K562 (cell line): ENCODE measurements around the gene CCDC82. TPM values are rescaled to one million over a fixed set of nuclear protein-coding genes. Genes with fewer than 3 reads are reported as not detected.
A peak's percentile ranks its signal among the peaks of the same experiment; 100 is the strongest.

Experiments
- ATAC-seq: fragments of 200-7000 bp; cut with Tn5 transposase; 3 replicates; pipeline ENCODE4 v1.9.1; 2020; ENCODE audit warnings: moderate library complexity
- BruUV-seq: library from RNA; stranded (reverse); fragments of 400-500 nt; replicated peaks from 2 replicates; lab custom pipeline; 2021; lab: Mats Ljungman, UMichigan
- CTCF ChIA-PET: fragments of 300-600 bp; formaldehyde crosslinking; extraction: SDS; loops from one replicate; lab custom pipeline; 2021; ENCODE audit warnings: low intra/inter-chr PET ratio; lab: Yijun Ruan, JAX
- POLR2A ChIA-PET: fragments of 300-600, 350-650 bp; sonication (Branson Sonifier 250); formaldehyde crosslinking; extraction: SDS; loops from one replicate; lab custom pipeline; 2021; ENCODE audit warnings: antibody characterized with exemption, inconsistent platforms; lab: Yijun Ruan, JAX
- DNase-seq, 4 experiments: peaks; one replicate each; pipeline versions ENCODE4 v3.0.0 to v3.0.0-alpha.2; 2011 to 2018; ENCODE audit warnings: low spot score in 3 of 4, mixed read lengths in 3 of 4; ENCODE audit errors: extremely low read depth in 1 of 4
- FAIRE-seq: peaks from 2 replicates; lab custom pipeline; 2011; peaks lifted over from hg19 to GRCh38; lab: Jason Lieb, UNC
- H2AFZ ChIP-seq: 2 replicates; pipeline ENCODE4 v1.6.0; 2011; ENCODE audit warnings: low read depth, low read length, control low read depth, inconsistent platforms
- H3K27ac ChIP-seq: fragments of 200-600 bp; 3 replicates; pipeline ENCODE4 v1.8.0; 2011; ENCODE audit warnings: low read depth, mild to moderate bottlenecking, control low read depth, inconsistent platforms, low read length, moderate library complexity, mixed read lengths; ENCODE audit errors: extremely low read depth
- H3K27me3 ChIP-seq, 2 experiments: fragments of 300-600 bp in 1 of 2; 2 replicates in 1 of 2; 3 replicates in 1 of 2; pipeline versions ENCODE4 v1.6.0 to v1.8.0; 2011; ENCODE audit warnings: inconsistent platforms in 2 of 2, low read length in 2 of 2, mild to moderate bottlenecking in 1 of 2, mixed read lengths in 1 of 2, moderate library complexity in 1 of 2; ENCODE audit not compliant: control insufficient read depth in 2 of 2, insufficient read depth in 2 of 2
- H3K36me3 ChIP-seq: fragments of 300-600 bp; 3 replicates; pipeline ENCODE4 v1.8.0; 2011; ENCODE audit warnings: mild to moderate bottlenecking, low read length, inconsistent platforms; ENCODE audit not compliant: control insufficient read depth, insufficient read depth
- H3K4me1 ChIP-seq, 2 experiments: fragments of 200-600 bp in 1 of 2; replicated peaks in 1 of 2; 2 replicates in 1 of 2; 3 replicates in 1 of 2; pipeline versions ENCODE4 v1.5.1 to v1.8.0; 2011; ENCODE audit warnings: inconsistent platforms in 2 of 2, low read length in 2 of 2, mild to moderate bottlenecking in 1 of 2, mixed read lengths in 1 of 2, moderate library complexity in 1 of 2; ENCODE audit not compliant: control insufficient read depth in 2 of 2, insufficient read depth in 2 of 2
- H3K4me2 ChIP-seq: 2 replicates; pipeline ENCODE4 v1.6.1; 2011; ENCODE audit warnings: low read length, control low read depth, inconsistent platforms, mixed read lengths; ENCODE audit not compliant: insufficient read depth
- H3K4me3 ChIP-seq: fragments of 200-600 bp; sonication (generic), shearing (Covaris generic); 2 replicates; pipeline ENCODE4 v1.5.1; 2016; ENCODE audit warnings: control low read depth, inconsistent platforms
- H3K79me2 ChIP-seq: fragments of 200-600 bp; 3 replicates; pipeline ENCODE4 v1.8.0; 2011; ENCODE audit warnings: low read length, inconsistent platforms; ENCODE audit not compliant: control insufficient read depth, insufficient read depth
- H3K9ac ChIP-seq, 2 experiments: 2 replicates each; pipeline versions ENCODE4 v1.6.0 to v1.6.1; 2011; ENCODE audit warnings: low read depth in 2 of 2, low read length in 2 of 2, control low read depth in 1 of 2, inconsistent platforms in 1 of 2, mild to moderate bottlenecking in 1 of 2, mixed read lengths in 1 of 2; ENCODE audit not compliant: insufficient read depth in 1 of 2
- H3K9me1 ChIP-seq: one replicate; pipeline ENCODE4 v1.6.0; 2011; ENCODE audit warnings: inconsistent platforms, mild to moderate bottlenecking, low read length, moderate library complexity; ENCODE audit not compliant: control insufficient read depth, insufficient read depth
- H3K9me3 ChIP-seq: replicated peaks from 2 replicates; pipeline ENCODE4 v1.5.1; 2011; ENCODE audit warnings: low read depth, low read length, inconsistent platforms; ENCODE audit not compliant: control insufficient read depth, insufficient read depth
- H4K20me1 ChIP-seq: replicated peaks from 2 replicates; pipeline ENCODE4 v1.6.1; 2011; ENCODE audit warnings: low read length, inconsistent platforms, mixed read lengths; ENCODE audit not compliant: control insufficient read depth, insufficient read depth
- DMBX1 ChIP-seq: fragments of 250-450 bp; sonication (Bioruptor Pico); IDR thresholded peaks from 2 replicates; pipeline ENCODE4 v1.8.0; 2022; ENCODE audit warnings: inconsistent platforms, mild to moderate bottlenecking, moderate library complexity, borderline replicate concordance
- EGR1 ChIP-seq: fragments of 450-650 bp; conservative IDR thresholded peaks from 2 replicates; pipeline ENCODE4 v1.6.1; 2017; ENCODE audit warnings: mild to moderate bottlenecking
- ELF2 ChIP-seq: fragments of 250-450 bp; sonication (Bioruptor Pico); IDR thresholded peaks from 2 replicates; pipeline ENCODE4 v1.5.0; 2021; ENCODE audit warnings: mild to moderate bottlenecking
- EP300 ChIP-seq: IDR thresholded peaks from 2 replicates; pipeline ENCODE4 v1.6.1; 2012; ENCODE audit warnings: low read length, improper control_type of control experiment
- ESRRB ChIP-seq: fragments of 250-450 bp; sonication (Bioruptor Pico); IDR thresholded peaks from 2 replicates; pipeline ENCODE4 v1.5.0; 2020; ENCODE audit warnings: mild to moderate bottlenecking, moderate library complexity, borderline replicate concordance
- FOXJ3 ChIP-seq: sonication (generic); formaldehyde crosslinking; IDR thresholded peaks from 2 replicates; pipeline ENCODE4 v1.4.0; 2020; ENCODE audit warnings: mild to moderate bottlenecking, missing genetic modification reagents
- GATAD2A ChIP-seq: fragments of 450-650 bp; IDR thresholded peaks from 2 replicates; pipeline ENCODE4 v1.6.1; 2017
- HDAC1 ChIP-seq, 2 experiments: fragments of 450-650 bp; IDR thresholded peaks; 2 replicates each; pipeline ENCODE4 v1.6.1; 2016 to 2017; ENCODE audit warnings: inconsistent platforms in 1 of 2, mild to moderate bottlenecking in 1 of 2, moderate library complexity in 1 of 2
- HMG20A ChIP-seq: fragments of 450-650 bp; formaldehyde crosslinking; conservative IDR thresholded peaks from 2 replicates; pipeline ENCODE4 v1.4.0; 2020; ENCODE audit warnings: mild to moderate bottlenecking, mixed read lengths
- IRF2 ChIP-seq: sonication (generic); formaldehyde crosslinking; IDR thresholded peaks from 2 replicates; pipeline ENCODE4 v1.8.1; 2022; ENCODE audit warnings: mild to moderate bottlenecking, missing genetic modification reagents
- KLF16 ChIP-seq: IDR thresholded peaks from 2 replicates; pipeline ENCODE4 v1.6.1; 2016; ENCODE audit warnings: antibody characterized with exemption
- NFYB ChIP-seq: IDR thresholded peaks from 2 replicates; pipeline ENCODE4 v1.6.1; 2011; ENCODE audit warnings: mild to moderate bottlenecking, moderate library complexity; ENCODE audit not compliant: insufficient read length; ENCODE audit errors: extremely low read depth
- NONO ChIP-seq, 2 experiments: fragments of 200-400 bp in 1 of 2; fragments of 450-650 bp in 1 of 2; formaldehyde crosslinking in 1 of 2; IDR thresholded peaks; 2 replicates each; pipeline ENCODE4 v1.6.1; 2017; ENCODE audit warnings: low read depth in 2 of 2, mild to moderate bottlenecking in 2 of 2, moderate library complexity in 2 of 2, low read length in 1 of 2
- NR2C2 ChIP-seq, 2 experiments: fragments of 200-800 bp in 1 of 2; sonication (Bioruptor generic) in 1 of 2; sonication (generic) in 1 of 2; formaldehyde crosslinking in 1 of 2; IDR thresholded peaks; 2 replicates each; pipeline versions ENCODE4 v1.6.1 to v1.8.0; 2016 to 2022; ENCODE audit warnings: mild to moderate bottlenecking in 1 of 2, missing compliant biosample characterization in 1 of 2, missing genetic modification characterization in 1 of 2, missing genetic modification reagents in 1 of 2
- PHB2 ChIP-seq: fragments of 450-650 bp; IDR thresholded peaks from 2 replicates; pipeline ENCODE4 v1.6.1; 2017; ENCODE audit warnings: low read depth
- PRPF4 ChIP-seq: fragments of 200-400 bp; formaldehyde crosslinking; IDR thresholded peaks from one replicate; pipeline ENCODE4 v1.6.1; 2017; ENCODE audit warnings: low read length, low read depth, mild to moderate bottlenecking; ENCODE audit not compliant: insufficient read depth, poor library complexity, severe bottlenecking
- RUNX1 ChIP-seq: sonication (generic); IDR thresholded peaks from 2 replicates; pipeline ENCODE4 v1.6.1; 2016; ENCODE audit warnings: antibody characterized with exemption, low read depth
- ZNF780A ChIP-seq: fragments of 250-450 bp; sonication (Bioruptor Pico); IDR thresholded peaks from 2 replicates; pipeline ENCODE4 v1.5.0; 2021; ENCODE audit warnings: mild to moderate bottlenecking
- ZNF830 ChIP-seq: fragments of 250-450 bp; sonication (Bioruptor Pico); IDR thresholded peaks from 2 replicates; pipeline ENCODE4 v1.5.0; 2021; ENCODE audit warnings: mild to moderate bottlenecking
- WGBS: fragments of 100-300 bp; shearing (Covaris generic); methylation state at CpG from one replicate; pipeline ENCODE4 v1.1.6; 2016; ENCODE audit warnings: low coverage, mixed read lengths; ENCODE audit not compliant: insufficient coverage; ENCODE audit errors: missing lambda C conversion rate; 5-methylcytosine and 5-hydroxymethylcytosine counted together
- in situ Hi-C: fragments of 300-500 bp; cut with MboI; formaldehyde crosslinking; loops from 4 replicates; pipeline ENCODE4 v1.15.0; 2018; ENCODE audit warnings: inconsistent platforms, mixed read lengths
- intact Hi-C: fragments of 100-400 bp; cut with micrococcal nuclease; formaldehyde crosslinking; loops from 2 replicates; pipeline ENCODE4 v1.14.2; 2022
- polyA plus RNA-seq, 8 experiments: library from polyadenylated mRNA; depleted of rRNA in 4 of 8; stranded (reverse) in 5 of 8; unstranded in 3 of 8; fragments of >200 nt; fragmentation: Nextera tagmentation in 2 of 8; fragmentation: Illumina TruSeq in 1 of 8; extraction: Ambion mirVana in 2 of 8; extraction: Trizol in 1 of 8; gene quantifications; 2 replicates each; pipeline versions ENCODE4 v1.2.1 to v1.2.3, GENCODE V29; 2011 to 2014; ENCODE audit warnings: inconsistent platforms in 1 of 8, missing spikeins in 1 of 8
- total RNA-seq, 7 experiments: library from RNA; depleted of rRNA in 6 of 7; stranded (reverse); fragments of >200 nt in 6 of 7; fragmentation: Illumina TruSeq in 2 of 7; extraction: Trizol in 2 of 7; gene quantifications; 2 replicates each; pipeline versions ENCODE4 v1.2.1 to v1.2.3, GENCODE V29; 2011 to 2021; ENCODE audit warnings: low replicate concordance in 1 of 7
- TF ChIP-seq, protein P1 (sequence below): fragments of 250-450 bp; sonication (Bioruptor Pico); IDR thresholded peaks from 2 replicates; pipeline ENCODE4 v1.5.0; 2022; ENCODE audit warnings: mild to moderate bottlenecking

The CCDC82 gene
- total and polyA plus RNA-seq, 9 of the 15 experiments (the other 6 are each of a cell fraction or from before 2014, with no cell fraction given) = 12.5 to 51.3 (median 24.5) TPM

DNA sequence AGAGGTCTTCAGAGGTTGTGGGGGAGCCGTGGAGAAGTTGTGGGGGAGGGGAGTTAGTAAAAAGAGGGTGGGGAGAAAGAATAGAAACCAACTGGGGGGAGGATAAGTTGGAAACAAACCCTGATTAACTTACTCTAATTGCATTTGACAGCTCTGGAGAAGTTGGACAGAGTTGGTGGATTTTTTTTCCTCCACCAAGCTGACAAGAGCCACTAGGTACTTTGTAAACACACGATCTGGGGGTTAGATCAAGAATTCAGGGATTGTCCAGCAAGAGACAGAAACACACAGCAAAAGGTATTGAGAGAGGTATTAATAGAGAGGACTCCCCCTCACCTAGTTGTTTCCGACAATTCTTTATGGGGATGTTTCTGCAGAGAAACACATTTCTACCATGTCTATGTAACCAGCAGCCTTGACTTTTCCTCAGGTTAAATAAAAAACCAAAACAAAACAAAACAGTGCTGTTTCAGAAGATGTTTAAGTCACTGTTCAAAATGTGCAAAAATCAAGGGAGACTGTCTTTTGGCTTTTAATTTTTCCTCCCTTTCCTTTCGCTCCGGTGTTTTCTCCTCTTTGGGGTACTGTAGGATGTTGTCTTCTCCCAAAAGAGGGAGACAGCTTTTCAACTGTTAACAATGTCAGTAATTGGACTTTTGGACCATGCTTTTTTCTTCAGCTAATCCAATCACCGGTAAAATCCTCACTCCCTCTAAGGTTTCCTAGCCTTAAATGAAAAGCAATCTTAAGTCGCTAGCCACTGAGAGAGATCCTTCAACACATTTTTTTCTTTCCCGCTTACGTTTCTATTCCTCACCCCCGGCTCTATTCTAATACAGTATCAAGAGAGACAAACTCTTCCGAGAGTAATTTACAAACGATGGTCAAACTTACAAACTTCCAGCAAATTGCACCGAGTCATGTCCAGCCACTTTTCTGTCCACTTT lies 47.4 kb downstream of the CCDC82 start:
- H3K9me3 ChIP-seq = no peaks in the 10 kb centered on the region
- peak overlapping the region; percentile 61 to 92; a peak in 3 of 4 replicates for H3K9ac ChIP-seq
- H3K4me3 ChIP-seq = peak overlapping the region; percentile 70
- BruUV-seq = TSS peak; percentile 81
- peak overlapping the region; percentile 95 for H2AFZ ChIP-seq
- no peaks in the 10 kb centered on the region for H3K9me1 ChIP-seq
- POLR2A ChIA-PET = interaction anchor here (0.6 to 3.2 kb wide), 11 partner anchors 10 to 1275 kb away, joined by 3 to 17 read pairs (median 5); no protein-coding TSS in a partner anchor
- WGBS = 0% methylated on average over 12 of the region's 13 CpGs
- CTCF ChIA-PET = interaction anchor here (0.6 to 3.0 kb wide), 7 partner anchors 85 to 507 kb away, joined by 3 to 41 read pairs (median 3); no protein-coding TSS in a partner anchor
- ATAC-seq (no peak), DNase-seq (no peak), FAIRE-seq (no peak)
- no peaks in the 10 kb centered on the region for H3K27me3 ChIP-seq
- in situ Hi-C loops (loop anchor here (5.0 kb wide), 1 partner anchor 275 kb away; no protein-coding TSS in a partner anchor), intact Hi-C loops (loop anchor here (2.0 to 10.0 kb wide), 8 partner anchors 50 to 505 kb away; partner anchors contain the start of gene MTMR2)
- peaks cover 27 to 43% of the 10 kb centered on the region in 2 experiments for H3K4me1 ChIP-seq
- no peaks in the 10 kb centered on the region for H3K36me3 ChIP-seq
- peak overlapping the region; percentile 87 for H3K4me2 ChIP-seq
- peak overlapping the region; percentile 59 for H3K27ac ChIP-seq
- no peaks in the 10 kb centered on the region for H4K20me1 ChIP-seq
- H3K79me2 ChIP-seq = peaks cover 57% of the 10 kb centered on the region
- no peak for TF ChIP-seq PHB2
- no peak for TF ChIP-seq ZNF780A (CRISPR knock-in tag)
- TF ChIP-seq HDAC1 (IDR thresholded peaks at IDR 0.05) = no peak; a peak in 1 of 4 replicates
- TF ChIP-seq NFYB = no peak
- TF ChIP-seq RUNX1 = no peak
- 0 out of 2 replicates have a peak, but pooled peaks have one; percentile 1 for TF ChIP-seq EP300
- no peak for TF ChIP-seq KLF16
- no peak for TF ChIP-seq NR2C2 (CRISPR knock-in tag; IDR thresholded peaks at IDR 0.05)
- TF ChIP-seq NR2C2 (tag; IDR thresholded peaks at IDR 0.05) = no peak
- TF ChIP-seq IRF2 (CRISPR knock-in tag) = no peak
- no peak for TF ChIP-seq NONO (IDR thresholded peaks at IDR 0.05; ENCODE audit: low read depth in 2 of 2, low read length in 1 of 2)
- TF ChIP-seq GATAD2A = 0 out of 2 replicates have a peak, but pooled peaks have one; percentile 41
- no peak for TF ChIP-seq EGR1
- TF ChIP-seq DMBX1 (CRISPR knock-in tag) = no peak
- TF ChIP-seq HMG20A (CRISPR knock-in tag) = no peak
- TF ChIP-seq ELF2 = no peak
- TF ChIP-seq, protein P1, sequence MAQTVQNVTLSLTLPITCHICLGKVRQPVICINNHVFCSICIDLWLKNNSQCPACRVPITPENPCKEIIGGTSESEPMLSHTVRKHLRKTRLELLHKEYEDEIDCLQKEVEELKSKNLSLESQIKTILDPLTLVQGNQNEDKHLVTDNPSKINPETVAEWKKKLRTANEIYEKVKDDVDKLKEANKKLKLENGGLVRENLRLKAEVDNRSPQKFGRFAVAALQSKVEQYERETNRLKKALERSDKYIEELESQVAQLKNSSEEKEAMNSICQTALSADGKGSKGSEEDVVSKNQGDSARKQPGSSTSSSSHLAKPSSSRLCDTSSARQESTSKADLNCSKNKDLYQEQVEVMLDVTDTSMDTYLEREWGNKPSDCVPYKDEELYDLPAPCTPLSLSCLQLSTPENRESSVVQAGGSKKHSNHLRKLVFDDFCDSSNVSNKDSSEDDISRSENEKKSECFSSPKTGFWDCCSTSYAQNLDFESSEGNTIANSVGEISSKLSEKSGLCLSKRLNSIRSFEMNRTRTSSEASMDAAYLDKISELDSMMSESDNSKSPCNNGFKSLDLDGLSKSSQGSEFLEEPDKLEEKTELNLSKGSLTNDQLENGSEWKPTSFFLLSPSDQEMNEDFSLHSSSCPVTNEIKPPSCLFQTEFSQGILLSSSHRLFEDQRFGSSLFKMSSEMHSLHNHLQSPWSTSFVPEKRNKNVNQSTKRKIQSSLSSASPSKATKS (CRISPR knock-in tag) = no peak
- TF ChIP-seq FOXJ3 (CRISPR knock-in tag) = no peak
- no peak for TF ChIP-seq PRPF4
- TF ChIP-seq ZNF830 (CRISPR knock-in tag) = no peak
- no peak for TF ChIP-seq ESRRB
